ENCODE measurements around the gene EEIG2.
A peak's percentile ranks its signal among the peaks of the same experiment; 100 is the strongest.
"Not testable (repeated sequence)": the region's sequence is repeated elsewhere in the genome, so short reads cannot be mapped to it uniquely, and the experiment has no call there.

EEIG2 gene

GRCh38 chr1:108559215-108560186 lies at the start of gene EEIG2:
EEIG2 (plus strand) TSS chr1:108560100; CDS start chr1:108560429, 329 bp downstream.
- peak; percentile 92 for DNase-seq

DNA sequence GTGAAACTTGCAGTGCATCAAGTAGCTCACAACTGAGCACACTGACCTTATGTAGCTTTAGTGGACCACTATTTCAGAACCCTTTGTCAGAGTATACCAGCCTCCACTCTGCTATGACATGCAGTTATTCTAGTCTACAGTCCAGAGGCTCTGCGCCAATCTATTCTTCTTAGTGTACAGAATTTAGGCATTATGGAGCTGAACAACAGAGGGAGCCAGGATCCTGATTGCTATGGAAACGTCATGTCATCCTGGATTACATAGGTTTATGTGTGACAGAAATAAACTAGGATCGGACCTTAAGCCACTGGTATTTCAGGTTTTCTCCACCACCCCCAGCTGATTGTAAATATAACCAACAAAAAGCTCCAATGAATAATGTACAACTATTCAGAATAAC lies 48.1 kb upstream of the EEIG2 start:
- DNase-seq = no peak

- no peak for DNase-seq
Measured at GRCh38 chr1:108512239-108513043, 47.5 kb upstream of the EEIG2 start.

DNA sequence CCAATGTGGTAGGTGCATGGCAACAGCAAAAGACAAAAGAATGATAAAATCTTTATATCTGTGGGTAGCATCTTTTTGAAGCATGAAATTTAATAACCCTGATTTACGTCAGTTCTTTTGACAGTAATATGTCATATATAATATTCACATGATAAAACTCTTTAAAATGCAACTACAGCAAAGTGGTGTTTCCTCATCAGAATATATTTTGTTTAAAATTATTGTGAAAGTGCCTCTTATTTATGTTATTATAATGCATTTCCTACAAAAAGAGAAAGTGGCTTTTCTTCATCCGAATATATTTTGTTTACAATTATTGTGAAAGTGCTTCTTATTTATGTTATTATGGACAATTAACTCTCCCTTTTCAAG lies 46.9 kb upstream of the EEIG2 start:
- DNase-seq = no peak

DNA sequence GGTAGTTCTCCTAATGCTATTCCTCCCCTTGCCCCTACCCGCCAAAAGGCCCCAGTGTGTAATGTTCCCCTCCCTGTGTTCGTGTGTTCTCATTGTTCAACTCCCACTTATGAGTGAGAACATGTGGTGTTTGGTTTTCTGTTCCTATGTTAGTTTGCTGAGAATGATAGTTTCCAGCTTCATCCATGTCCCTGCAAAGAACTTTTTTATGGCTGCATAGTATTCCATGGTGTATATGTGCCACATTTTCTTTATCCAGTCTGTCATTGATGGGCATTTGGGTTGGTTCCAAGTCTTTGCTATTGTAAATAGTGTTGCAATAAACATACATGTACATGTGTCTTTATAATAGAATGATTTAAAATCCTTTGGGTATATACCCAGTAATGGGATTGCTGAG lies 46.0 kb upstream of the EEIG2 start:
- not testable (repeated sequence) for DNase-seq

DNA sequence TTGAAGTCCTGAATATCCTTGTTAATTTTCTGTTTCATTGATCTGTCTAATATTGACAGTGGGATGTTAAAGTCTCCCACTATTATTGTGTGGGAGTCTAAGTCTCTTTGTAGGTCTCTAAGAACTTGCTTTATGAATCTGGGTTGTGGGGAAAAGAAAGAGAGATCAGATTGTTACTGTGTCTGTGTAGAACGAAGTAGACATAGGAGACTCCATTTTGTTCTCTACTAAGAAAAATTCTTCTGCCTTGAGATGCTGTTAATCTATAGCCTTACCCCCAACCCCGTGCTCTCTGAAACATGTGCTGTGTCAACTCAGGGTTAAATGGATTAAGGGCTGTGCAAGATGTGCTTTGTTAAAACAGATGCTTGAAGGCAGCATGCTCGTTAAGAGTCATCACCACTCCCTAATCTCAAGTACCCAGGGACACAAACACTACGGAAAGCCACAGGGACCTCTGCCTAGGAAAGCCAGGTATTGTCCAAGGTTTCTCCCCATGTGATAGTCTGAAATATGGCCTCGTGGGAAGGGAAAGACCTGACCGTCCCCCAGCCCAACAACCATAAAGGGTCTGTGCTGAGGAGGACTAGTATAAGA lies 42.5 kb upstream of the EEIG2 start:
- DNase-seq = not testable (repeated sequence)

GRCh38 chr1:108521990-108522393 lies 37.9 kb upstream of the EEIG2 start:
- no peak for DNase-seq

DNA sequence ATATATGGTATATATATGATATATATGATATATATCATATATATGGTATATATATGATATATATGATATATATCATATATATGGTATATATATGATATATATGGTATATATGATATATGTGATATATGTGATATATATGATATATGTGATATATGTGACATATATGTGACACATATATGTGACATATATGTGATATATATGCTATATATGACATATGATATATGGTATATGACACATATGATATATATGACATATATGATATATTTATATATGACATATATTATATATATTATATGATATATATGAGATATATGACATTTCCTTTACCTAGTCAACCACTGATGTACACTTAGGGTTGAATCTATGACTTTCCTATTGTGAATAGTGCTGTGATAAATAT lies 36.1 kb upstream of the EEIG2 start:
- DNase-seq = no peak

GRCh38 chr1:108524676-108525075 lies 35.2 kb upstream of the EEIG2 start:
- no peak for DNase-seq

DNA sequence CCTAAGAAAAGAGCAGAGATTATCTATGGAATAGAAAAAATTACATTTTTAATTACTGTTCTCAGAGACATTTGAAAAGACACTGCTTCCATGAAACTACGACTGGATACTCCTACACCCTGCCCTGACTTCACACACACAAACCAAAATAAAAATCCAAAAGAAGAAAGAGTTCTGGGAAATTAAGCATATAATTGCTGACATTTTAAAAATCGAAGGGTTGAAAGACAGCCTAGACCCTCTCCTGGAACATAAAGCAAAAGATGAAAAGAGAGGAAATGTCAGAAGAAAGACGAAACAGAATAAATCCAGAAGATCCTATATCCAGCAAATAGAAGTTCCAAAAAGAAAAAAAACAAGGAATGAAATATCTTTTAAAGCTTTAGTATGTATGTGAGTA lies 32.8 kb upstream of the EEIG2 start:
- no peak for DNase-seq

DNA sequence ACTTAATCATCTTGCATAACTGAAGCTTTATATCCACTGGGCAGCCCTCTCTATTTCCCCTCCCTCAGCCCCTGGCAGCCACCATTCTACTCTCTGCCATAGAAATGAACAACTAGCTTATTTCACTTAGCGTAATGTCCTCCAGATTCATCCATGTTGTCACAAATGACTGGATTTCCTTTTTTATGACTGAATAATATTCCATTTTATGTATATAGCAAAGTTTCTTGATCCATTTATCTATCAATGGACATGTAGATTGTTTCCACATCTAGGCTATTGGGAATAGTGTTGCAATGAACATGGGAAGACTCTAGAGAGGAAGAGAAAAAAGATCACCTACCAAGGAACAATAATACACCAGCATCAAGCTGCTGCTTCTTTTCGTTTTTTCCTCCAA lies 32.1 kb upstream of the EEIG2 start:
- DNase-seq = no peak

- no peak for DNase-seq
Measured at GRCh38 chr1:108531444-108531843, 28.5 kb upstream of the EEIG2 start.

- DNase-seq = no peak
Measured at GRCh38 chr1:108532730-108533129, 27.2 kb upstream of the EEIG2 start.

DNA sequence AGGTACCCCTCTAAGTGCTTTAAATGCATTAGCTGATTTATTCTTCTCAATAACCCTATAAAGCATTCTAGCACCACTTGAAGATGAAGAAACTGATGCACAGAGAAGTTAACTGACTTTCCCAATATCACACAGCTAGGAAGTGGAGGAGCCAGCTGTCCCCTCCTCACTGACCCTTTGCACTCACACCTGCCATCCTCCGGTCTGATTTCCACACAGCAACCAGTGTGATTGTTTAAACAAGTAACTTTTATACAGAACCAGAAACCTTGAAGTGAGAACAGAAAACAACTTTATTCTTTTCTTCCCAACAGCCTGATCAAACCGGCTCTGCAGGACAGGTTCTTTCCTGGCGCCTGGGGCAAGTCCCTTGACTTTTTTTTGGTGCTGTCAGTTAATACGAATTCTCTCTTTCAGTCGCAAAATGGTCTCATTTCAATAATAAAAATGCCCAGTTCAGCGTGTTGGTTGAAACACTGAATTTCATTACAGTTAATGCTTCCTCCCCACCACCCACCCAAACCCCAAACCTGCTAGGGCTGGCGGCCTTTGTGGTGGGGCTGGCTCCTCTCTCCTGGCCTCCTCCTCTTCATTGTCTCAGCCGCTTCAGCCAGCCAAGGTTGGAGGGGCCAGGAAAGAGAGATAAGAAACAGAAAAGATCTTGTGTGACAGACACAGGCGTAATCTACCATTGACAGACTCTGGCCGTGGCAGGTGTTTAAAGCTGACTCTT lies 26.4 kb upstream of the EEIG2 start:
- DNase-seq = no peak

DNA sequence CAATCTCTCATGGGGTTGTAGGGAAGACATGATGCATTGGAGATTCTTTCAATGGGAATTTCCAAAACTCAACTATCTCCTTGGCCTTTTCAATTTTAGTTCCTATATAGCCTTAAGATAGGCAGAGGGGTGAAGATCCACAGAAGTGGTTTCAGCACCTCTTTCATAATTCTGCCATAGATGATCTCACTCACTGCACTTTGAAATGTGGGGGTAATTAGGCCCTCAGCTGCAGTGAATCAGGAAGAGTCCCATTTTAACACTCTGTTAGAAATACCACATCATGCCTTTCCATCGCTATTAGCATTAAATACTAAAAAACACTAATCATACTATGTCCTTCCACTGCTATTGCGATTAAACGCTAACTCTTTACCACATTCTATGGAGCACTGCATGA lies 25.1 kb upstream of the EEIG2 start:
- DNase-seq = no peak

DNA sequence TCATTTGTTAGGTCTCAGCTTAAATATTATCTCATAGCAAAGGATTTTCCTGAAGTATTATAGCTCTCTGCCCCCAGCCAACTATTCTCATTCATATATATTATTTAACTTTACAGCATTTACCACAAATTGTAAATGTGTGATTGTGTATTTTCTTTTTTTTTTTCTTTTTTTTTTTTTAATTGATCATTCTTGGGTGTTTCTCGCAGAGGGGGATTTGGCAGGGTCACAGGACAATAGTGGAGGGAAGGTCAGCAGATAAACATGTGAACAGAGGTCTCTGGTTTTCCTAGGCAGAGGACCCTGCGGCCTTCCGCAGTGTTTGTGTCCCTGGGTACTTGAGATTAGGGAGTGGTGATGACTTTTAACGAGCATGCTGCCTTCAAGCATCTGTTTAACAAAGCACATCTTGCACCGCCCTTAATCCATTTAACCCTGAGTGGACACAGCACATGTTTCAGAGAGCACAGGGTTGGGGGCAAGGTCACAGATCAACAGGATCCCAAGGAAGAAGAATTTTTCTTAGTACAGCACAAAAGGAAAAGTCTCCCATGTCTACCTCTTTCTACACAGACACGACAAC lies 24.5 kb upstream of the EEIG2 start:
- DNase-seq = not testable (repeated sequence)

DNA sequence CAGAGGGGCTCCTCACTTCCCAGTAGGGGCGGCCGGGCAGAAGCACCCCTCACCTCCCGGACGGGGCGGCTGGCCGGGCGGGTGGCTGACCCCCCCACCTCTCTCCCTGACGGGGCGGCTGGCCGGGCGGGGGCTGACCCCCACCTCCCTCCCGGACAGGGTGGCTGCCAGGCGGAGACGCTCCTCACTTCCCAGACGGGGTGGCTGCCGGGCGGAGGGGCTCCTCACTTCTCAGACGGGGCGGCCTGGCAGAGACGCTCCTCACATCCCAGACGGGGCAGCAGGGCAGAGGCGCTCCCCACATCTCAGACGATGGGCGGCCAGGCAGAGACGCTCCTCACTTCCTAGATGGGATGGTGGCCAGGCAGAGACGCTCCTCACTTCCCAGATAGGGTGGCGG lies 23.9 kb upstream of the EEIG2 start:
- not testable (repeated sequence) for DNase-seq

DNA sequence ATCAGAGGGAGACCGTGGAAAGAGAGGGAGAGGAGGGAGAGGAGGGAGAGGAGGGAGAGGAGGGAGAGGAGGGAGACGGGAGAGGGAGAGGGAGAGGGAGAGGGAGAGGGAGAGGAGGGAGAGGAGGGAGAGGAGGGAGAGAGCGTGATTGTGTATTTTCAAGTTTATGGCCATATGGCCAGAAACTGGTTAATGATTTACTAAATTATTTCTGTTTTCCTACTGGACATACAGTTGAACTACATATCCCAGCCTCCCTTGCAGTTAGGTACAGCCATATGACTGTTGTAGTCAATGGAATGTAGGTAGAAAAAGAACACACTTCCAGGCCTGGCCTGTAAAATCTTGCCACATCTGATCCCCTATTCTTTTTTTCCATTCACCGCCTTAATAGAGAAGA lies 23.1 kb upstream of the EEIG2 start:
- DNase-seq = not testable (repeated sequence)

DNA sequence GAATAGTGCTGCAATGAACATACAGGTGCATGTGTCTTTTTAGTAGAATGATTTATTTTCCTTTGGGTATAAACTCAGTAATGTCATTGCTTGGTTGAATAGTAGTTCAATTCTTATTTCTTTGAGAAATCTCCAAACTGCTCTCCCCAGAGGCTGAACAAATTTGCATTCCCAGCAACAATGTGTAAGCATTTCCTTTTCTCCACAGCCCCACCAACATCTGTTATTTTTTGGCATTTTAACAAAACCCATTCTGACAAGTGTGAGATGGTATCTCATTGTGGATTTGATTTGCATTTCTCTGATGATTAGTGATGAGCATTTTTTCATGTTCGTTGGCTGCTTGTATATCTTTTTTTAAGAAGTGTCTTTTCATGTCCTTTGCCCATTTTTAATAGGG lies 21.9 kb upstream of the EEIG2 start:
- no peak for DNase-seq

GRCh38 chr1:108540977-108541376 lies 18.9 kb upstream of the EEIG2 start:
- no peak for DNase-seq

- DNase-seq = no peak
Measured at GRCh38 chr1:108541861-108542260, 18.0 kb upstream of the EEIG2 start.

GRCh38 chr1:108547493-108547892 lies 12.4 kb upstream of the EEIG2 start:
- DNase-seq = not testable (repeated sequence)
